NCI-H226 (cell line): ENCODE data around the gene ZBED4.

ENCODE experiments used
- DNase-seq: peaks from one replicate; pipeline ENCODE4 v3.0.0-alpha.2; 2015

ZBED4 gene

DNA sequence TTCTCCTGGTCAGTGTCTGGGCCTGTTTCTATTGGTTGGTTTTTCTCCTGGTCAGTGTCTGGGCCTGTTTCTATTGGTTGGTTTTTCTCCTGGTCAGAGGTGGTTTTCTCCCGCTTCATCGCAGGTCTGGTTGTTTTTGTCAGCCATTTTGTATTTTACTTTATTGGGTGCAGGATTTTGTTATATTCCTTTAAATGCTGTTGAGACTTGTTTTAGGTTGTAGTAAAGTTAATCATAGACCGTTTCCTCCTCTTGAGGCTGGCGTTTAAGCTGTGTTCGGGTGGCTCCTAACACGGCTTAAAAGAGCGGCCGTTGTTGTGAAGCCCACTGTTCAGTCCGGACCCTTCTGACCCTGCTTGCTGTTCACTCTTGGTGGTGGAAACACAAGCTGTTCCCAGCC lies 26.2 kb downstream of the ZBED4 start:
- no peak for DNase-seq

GRCh38 chr22:49880281-49880680 lies 26.6 kb downstream of the ZBED4 start:
- no peak for DNase-seq

- DNase-seq: no peak
Measured at GRCh38 chr22:49881856-49882255, 28.2 kb downstream of the ZBED4 start.

DNA sequence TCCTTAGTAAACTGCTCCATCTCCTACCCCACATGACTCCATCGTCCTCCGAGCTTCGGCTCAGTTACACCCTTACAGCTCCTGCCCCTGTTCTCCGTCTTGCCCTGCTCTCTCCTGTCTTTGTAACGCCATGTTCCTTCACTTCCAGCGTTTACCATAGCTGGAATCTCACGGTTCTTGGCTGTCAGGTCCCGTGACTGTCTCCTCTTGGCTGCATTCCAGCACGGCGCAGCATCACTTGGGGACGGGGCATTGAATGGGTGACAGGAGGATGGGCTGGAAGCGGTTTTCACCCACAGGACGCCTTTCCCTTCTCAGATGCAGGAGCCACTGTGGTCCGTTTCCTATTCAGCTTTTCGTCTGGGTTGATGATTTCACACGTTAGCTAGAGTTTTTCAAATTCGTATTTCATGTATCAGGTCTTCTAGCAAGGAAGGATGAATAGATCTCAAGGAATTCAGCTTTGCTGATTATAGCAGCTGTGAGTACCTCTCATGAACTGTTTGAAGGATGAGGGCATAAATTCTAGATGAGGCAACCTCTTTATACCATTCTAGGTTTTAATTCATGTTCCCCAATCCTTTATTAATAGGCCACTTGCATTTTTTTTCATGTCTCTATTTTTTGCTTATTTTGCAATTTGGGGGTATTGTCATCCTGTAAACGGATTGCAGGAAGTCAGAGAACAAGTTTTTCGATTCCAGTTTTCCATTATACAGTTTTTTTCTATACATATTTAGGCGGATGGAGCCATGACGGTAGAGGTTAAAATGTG lies 29.1 kb downstream of the ZBED4 start:
- no peak for DNase-seq

DNA sequence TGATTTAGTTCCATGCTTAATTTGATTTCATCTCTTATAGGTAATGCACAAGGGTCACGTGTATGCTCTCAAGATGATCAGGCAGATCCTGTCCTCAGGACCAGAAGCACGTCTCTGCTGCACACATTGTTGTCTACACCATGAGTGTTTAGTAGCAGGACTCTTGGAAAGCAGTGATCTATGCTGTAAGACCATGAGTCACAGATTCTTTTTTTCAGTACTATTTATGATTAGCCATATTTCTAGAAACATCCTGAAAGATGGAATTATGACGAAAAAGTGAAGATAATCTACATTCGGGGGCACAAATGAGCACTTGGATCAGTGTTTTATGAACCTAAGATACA lies 29.6 kb downstream of the ZBED4 start:
- DNase-seq: no peak

DNA sequence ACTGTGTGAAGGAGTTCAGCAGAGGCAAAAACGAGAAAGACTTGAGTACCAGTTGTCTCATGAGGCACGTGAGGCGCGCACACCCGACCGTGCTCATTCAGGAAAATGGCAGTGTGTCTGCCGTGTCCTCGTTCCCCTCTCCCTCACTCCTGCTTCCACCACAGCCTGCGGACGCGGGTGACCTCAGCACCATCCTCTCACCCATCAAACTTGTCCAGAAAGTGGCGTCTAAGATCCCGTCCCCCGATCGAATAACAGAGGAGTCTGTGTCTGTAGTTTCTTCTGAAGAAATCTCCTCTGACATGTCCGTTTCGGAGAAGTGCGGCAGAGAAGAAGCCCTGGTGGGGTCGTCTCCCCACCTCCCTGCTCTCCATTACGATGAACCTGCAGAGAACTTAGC lies 30.4 kb downstream of the ZBED4 start:
- DNase-seq: no peak

GRCh38 chr22:49884503-49885260 lies 31.0 kb downstream of the ZBED4 start:
- no peak for DNase-seq

DNA sequence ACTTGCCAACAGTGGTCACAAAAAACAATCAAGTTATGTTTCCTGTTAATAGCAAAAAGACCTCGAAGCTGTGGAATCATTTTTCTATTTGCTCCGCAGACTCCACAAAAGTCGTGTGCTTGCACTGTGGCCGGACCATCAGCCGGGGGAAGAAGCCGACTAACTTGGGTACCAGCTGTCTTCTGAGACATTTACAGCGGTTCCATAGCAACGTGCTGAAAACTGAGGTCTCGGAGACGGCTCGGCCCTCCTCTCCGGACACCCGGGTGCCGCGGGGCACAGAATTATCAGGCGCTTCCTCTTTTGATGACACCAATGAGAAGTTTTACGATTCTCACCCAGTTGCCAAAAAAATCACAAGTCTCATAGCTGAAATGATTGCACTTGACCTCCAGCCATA lies 31.6 kb downstream of the ZBED4 start:
- no peak for DNase-seq

DNA sequence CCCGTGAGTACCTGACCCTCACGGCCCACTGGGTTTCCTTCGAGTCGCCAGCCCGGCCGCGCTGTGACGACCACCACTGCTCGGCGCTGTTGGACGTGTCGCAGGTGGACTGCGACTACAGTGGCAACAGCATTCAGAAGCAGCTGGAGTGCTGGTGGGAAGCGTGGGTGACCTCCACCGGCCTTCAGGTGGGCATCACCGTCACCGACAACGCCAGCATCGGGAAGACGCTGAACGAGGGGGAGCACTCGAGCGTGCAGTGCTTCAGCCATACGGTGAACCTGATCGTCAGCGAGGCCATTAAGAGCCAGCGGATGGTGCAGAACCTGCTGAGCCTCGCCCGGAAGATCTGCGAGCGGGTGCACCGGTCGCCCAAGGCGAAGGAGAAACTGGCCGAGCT lies 32.2 kb downstream of the ZBED4 start:
- no peak for DNase-seq

- no peak for DNase-seq
Measured at GRCh38 chr22:49886346-49887063, 32.9 kb downstream of the ZBED4 start.

GRCh38 chr22:49887064-49887451 lies 33.4 kb downstream of the ZBED4 start:
- no peak for DNase-seq

DNA sequence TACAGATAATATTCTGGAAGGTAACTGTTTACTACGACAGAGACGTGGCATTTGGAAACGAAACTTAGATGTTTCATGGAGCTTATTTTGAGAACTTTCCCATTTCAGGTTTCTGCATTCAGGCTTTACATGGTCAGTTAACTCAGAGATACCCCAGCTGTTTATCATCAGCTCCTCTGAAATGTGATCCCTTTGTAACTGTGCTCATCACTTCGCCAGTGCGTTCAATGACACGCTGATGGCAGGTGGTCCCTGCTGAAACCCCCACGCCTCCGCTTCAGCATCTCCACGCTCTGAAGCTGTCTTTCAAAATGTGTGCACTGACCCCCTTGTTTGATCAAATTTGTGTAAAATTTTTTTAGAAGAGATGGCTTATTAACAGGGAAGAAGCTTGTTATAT lies 34.1 kb downstream of the ZBED4 start:
- DNase-seq: no peak

GRCh38 chr22:49889071-49889470 lies 35.4 kb downstream of the ZBED4 start:
- no peak for DNase-seq

DNA sequence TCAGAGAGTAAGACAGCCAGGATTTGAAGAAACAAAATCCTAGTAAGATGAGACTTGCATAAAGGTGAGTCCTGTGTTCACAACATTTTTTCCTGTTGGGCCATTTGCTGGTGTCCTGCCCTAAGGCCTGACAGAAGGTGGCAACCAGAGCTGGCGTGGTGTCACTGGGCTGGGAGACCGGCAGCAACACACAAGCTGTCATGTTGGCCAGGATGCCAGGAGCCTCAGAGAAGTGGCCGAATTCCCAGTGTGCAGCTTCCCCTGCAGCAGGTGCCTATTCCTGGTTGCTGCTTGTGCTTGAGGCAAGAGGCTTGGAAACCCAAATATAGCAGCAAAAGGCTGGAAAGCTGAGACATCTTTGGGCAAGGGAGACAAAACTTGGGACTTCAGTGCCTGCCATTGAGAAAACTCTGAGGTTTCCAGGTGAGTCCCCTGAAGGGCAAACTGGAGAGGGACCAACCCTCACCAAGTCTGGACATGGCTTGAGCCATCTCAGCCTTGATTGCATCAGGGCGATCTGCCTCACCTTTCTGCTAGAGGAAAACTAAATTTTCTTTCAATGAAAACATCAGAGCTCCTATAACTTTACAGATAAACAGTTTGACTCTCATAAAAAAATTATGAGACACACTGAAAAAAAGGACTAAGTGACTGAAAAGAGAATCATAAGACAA lies 38.7 kb downstream of the ZBED4 start:
- no peak for DNase-seq

DNA sequence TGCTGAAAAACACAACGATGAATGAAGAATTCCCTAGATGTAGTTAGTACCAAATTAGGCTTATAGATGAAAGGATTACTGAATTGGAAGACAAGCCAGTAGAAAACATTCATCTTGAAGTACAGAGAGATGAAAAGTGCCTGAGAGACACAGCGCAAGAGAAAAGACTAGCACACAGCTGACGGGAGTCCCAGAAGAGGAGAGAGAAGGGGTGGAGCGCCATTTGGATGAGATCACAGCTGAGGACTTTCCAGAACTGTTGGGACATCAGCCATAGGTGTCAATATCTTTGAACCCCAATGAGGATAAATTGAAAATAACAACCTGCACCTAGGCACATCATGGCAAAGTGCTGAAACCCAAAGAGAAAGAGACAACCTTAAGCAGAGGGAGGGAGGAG lies 39.4 kb downstream of the ZBED4 start:
- no peak for DNase-seq

- no peak for DNase-seq
Measured at GRCh38 chr22:49894322-49895054, 40.8 kb downstream of the ZBED4 start.

GRCh38 chr22:49896201-49896600 lies 42.6 kb downstream of the ZBED4 start:
- no peak for DNase-seq

GRCh38 chr22:49897015-49897684 lies 43.5 kb downstream of the ZBED4 start:
- DNase-seq: no peak

GRCh38 chr22:49899530-49899929 lies 45.9 kb downstream of the ZBED4 start:
- DNase-seq: no peak

GRCh38 chr22:49900441-49901230 lies 47.0 kb downstream of the ZBED4 start:
- no peak for DNase-seq

DNA sequence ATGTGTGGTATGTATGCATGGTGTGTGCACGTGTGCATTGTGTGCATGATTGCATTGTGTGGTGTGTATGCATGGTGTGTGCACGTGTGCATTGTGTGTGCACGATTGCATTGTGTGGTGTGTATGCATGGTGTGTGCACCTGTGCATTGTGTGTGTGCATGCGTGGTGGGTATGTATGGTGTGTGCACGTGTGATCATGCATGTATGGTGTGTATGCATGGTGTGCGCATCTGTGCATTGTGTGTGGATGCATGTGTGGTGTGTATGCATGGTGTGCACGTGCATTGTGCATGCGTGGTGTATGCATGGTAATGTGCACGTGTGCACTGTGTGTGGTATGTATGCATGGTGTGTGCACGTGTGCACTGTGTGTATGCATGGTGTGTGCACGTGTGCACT lies 47.8 kb downstream of the ZBED4 start:
- DNase-seq: no peak
